HG02840 (cell line): ENCODE data around the gene ATP6AP1.
"Not testable (repeated sequence)": the region's sequence is repeated elsewhere in the genome, so short reads cannot be mapped to it uniquely, and the experiment has no call there.

Experiments
- ATAC-seq: cut with Tn5 transposase; IDR thresholded peaks from one replicate; pipeline ENCODE4 v1.9.1; 2021; ENCODE audit warnings: mild to moderate bottlenecking, moderate library complexity, moderate number of reproducible peaks; ENCODE audit not compliant: unreplicated experiment, low FRiP score

ATP6AP1 gene

GRCh38 chrX:154398668-154399526 is 29.6 kb upstream of the ATP6AP1 start:
- ATAC-seq = no peak

DNA sequence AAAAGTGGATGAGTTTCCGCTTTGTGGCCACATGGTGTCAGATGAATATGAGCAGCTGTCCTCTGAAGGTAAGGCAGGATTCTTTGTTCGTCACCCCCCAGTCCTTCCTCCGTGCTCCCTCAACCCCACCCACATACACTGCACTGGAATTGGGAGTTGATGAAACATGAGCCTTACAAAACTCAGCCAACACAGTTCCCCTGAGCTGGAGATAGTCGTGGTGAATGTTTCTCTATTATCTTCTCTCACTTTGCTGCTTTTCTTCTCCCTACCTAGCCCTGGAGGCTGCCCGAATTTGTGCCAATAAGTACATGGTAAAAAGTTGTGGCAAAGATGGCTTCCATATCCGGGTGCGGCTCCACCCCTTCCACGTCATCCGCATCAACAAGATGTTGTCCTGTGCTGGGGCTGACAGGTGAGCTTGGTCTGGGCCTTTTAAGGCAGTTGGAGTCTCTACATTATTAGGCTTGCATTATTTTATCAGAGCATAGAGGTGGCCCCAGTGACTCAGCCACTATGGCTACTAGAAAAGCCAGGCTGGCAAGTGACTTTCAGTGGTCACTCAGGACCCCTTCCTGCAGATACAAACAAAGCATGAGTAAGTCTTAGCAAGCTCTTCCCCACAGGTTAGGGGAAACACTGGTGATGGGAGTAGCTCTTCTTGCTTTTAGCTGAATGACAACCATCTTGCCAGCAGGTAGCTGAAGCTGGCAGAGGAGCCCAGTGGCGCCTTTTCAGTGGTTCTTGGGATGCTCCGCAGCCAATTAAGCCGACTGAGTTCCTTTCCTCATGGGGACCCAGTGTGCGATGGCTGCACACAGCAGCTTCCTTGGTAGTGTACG is 28.7 kb upstream of the ATP6AP1 start:
- no peak for ATAC-seq

GRCh38 chrX:154400369-154400817 is 28.1 kb upstream of the ATP6AP1 start:
- ATAC-seq = not testable (repeated sequence)

- ATAC-seq = no peak
These were observed 27.3 kb upstream of the ATP6AP1 start for GRCh38 chrX:154401045-154401799.

DNA sequence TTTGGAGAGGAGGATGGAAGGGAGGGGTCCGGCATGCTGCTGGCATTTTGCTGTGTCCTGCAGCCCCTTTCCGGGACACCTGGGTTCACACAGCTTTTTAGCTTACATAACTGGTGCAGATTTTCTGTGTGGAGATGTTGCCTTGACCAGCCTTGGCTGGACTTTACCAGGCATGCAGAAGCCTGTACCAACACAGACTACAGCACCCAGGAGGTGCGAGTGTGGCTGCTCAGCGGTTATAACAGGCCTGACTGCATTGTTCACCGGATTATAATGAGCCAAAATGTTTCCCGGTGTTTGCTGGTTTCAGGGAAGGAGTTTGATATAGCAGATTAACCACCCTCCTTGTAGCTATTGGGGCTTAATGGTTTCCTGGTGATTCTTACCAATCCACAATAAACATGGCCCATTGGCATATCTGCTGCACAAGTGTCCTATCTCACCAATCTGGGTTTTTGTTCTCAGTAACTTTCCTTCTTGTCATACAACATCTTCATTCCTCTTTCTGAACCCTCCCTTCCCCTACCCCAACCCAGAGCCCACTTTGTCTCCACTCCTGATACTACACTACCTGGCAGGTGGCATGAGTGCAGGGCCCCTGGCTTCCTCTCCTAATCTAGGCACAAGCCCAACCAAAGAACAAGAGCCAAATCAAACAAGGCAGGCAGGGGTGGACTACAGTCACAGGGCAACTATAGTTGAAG is 26.4 kb upstream of the ATP6AP1 start:
- no peak for ATAC-seq

GRCh38 chrX:154402622-154403127 is 25.8 kb upstream of the ATP6AP1 start:
- no peak for ATAC-seq

GRCh38 chrX:154403192-154403591 is 25.3 kb upstream of the ATP6AP1 start:
- no peak for ATAC-seq

GRCh38 chrX:154403858-154404257 is 24.6 kb upstream of the ATP6AP1 start:
- ATAC-seq = no peak

- no peak for ATAC-seq
These were observed 23.8 kb upstream of the ATP6AP1 start for GRCh38 chrX:154404625-154405192.

- ATAC-seq = no peak
These were observed 19.7 kb upstream of the ATP6AP1 start for GRCh38 chrX:154408659-154409221.

DNA sequence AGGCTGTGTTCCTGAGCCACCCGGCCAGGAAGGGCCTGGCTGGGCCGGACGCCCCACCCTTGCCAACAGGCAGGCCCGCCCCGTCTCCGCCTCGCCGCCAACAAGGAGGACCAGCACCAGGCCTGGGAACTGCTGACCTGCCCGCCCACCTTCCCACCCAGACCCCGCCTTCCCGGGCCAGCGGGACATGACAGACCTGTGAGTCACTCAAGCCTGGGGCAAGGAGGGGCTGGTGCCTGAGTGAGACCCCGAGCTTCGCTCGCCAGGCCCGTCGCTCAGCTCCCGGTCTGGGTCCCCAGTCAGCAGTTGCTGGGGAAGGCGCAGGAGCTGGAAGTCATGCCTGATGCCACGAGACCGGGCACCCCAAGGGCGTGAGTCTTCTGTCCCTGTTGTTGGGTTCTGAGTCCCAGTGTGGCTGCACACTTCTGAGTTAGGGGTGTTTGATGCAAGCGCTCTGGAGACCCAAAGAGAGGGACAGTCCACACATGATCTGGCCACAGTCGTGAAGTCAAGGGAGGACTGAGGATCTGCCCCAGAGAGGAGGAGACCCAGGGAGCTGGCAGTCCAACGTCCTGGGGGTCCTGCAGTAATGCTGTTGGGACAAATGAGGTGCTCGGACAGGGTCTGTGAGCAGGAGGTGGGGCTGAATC is 19.1 kb upstream of the ATP6AP1 start, which contains the start of gene DNASE1L1:
DNASE1L1 (minus strand) TSS at position 33 of the 650 bp plus-strand sequence. CDS start 3,686 bp downstream, outside the sequence.
- no peak for ATAC-seq

DNA sequence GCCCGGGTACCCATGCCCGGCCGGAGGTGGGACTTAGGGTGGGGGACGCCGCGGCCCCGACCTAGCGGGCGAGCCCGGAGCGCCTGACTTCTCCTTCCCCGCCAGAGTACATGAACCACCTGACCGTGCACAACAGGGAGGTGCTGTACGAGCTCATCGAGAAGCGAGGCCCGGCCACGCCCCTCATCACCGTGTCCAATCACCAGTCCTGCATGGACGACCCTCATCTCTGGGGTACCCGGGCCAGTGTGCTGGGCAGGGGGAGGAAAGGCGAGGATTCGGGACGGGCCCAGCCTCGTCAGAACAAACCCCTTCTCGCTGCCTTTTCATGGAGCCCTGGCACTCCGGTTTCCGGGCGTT is 16.5 kb upstream of the ATP6AP1 start:
- no peak for ATAC-seq

- ATAC-seq = no peak
These were observed 16.0 kb upstream of the ATP6AP1 start for GRCh38 chrX:154412468-154412867.

- ATAC-seq = no peak
These were observed 15.3 kb upstream of the ATP6AP1 start for GRCh38 chrX:154413142-154413541.

GRCh38 chrX:154417157-154417556 is 11.3 kb upstream of the ATP6AP1 start:
- ATAC-seq = no peak

DNA sequence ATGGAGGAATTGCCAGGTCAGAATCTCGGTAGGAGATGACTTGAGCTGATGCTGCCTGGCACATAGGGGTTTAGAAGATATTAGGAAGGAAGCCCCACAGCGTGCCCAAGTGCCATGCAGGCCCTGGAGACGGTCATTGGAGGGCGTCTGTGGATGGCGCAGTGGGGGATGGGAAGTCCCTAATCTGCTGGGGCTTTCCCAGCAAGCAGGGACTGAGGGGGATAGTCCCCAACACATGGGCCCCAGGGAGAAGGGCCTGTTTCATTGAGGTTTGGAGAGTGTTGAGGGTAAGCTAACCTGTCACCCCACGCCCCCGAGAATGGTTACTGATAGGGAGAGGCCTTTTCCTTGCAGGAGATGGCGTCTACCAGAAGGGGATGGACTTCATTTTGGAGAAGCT is 9.3 kb upstream of the ATP6AP1 start:
- no peak for ATAC-seq

- ATAC-seq = no peak
These were observed 8.6 kb upstream of the ATP6AP1 start for GRCh38 chrX:154419688-154420401.

- no peak for ATAC-seq
These were observed 8.1 kb upstream of the ATP6AP1 start for GRCh38 chrX:154420402-154420756.
